ENCODE results near the gene PTBP3.

The PTBP3 gene

DNA sequence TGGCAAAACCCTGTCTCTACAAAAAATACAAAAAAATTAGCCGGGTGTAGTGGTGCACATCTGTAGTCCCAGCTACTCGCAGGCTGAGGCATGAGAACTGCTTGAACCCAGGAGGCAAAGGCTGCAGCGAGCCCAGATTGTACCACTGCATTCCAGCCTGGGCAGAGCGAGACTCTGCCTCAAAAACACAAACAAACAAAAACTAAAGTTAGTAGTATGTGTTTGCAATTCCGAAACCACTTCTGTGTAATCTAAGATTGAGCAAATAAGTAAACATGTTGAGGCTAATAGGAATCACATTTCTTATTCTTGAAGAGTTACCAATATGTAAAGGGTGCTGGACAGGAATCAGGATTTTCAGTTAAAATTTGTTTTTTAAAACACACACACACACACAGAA lies 88.3 kb downstream of the PTBP3 start:
- TF ChIP-seq, protein P1, sequence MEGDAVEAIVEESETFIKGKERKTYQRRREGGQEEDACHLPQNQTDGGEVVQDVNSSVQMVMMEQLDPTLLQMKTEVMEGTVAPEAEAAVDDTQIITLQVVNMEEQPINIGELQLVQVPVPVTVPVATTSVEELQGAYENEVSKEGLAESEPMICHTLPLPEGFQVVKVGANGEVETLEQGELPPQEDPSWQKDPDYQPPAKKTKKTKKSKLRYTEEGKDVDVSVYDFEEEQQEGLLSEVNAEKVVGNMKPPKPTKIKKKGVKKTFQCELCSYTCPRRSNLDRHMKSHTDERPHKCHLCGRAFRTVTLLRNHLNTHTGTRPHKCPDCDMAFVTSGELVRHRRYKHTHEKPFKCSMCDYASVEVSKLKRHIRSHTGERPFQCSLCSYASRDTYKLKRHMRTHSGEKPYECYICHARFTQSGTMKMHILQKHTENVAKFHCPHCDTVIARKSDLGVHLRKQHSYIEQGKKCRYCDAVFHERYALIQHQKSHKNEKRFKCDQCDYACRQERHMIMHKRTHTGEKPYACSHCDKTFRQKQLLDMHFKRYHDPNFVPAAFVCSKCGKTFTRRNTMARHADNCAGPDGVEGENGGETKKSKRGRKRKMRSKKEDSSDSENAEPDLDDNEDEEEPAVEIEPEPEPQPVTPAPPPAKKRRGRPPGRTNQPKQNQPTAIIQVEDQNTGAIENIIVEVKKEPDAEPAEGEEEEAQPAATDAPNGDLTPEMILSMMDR (conservative IDR thresholded peaks at IDR 0.05) = no peak
- no peak overlapping the region for H3K27ac ChIP-seq

DNA sequence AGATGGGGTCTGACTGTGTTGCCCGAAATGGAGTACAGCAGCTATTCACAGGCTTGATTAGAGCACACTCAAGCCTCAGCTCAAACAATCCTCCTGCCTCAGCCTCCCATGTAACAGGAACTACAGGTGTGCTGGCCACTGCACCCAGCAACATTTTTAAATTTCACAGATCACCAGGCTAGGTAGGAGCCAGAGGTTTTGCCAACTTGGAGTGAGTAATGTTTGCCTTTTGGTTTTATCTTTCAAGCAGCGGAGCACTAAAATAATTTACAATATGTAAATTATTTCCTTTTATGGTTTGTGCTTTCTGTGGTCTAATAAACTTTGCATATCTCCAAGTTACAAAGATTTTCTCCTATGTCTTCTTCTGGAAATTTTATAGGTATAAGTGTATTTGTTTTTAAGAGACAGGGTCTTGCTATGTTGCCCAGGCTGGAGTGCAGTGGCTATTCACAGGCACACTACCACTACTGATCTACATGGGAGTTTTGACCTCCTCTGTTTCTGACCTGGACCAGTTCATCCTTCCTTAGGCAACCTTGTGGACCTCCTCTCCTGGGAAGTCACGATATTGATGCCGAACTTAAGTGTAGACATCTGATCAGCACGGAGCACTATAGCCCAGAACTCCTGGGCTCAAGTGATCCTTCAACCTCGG lies 91.1 kb downstream of the PTBP3 start:
- TF ChIP-seq, protein P1 (conservative IDR thresholded peaks at IDR 0.05) = no peak
- no peak overlapping the region for H3K27ac ChIP-seq

DNA sequence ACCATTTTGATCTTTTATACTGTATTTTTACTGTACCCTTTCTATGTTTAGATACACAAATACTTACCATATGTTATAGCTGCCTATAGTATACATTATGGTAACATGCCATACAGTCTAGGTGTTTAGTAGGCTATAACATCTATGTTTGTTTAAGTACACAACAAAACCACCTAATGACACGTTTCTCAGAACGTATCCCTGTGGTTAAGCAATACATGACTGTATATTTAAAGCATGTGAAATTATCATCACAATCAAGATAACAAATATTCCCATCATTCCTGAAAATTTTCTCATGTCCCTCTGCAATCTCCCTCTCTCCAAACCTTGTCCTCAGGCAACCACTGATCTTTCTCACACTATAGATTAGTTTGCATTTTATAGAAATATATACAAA lies 91.9 kb downstream of the PTBP3 start:
- H3K27ac ChIP-seq = no peak overlapping the region
- TF ChIP-seq, protein P1 (conservative IDR thresholded peaks at IDR 0.05) = no peak

DNA sequence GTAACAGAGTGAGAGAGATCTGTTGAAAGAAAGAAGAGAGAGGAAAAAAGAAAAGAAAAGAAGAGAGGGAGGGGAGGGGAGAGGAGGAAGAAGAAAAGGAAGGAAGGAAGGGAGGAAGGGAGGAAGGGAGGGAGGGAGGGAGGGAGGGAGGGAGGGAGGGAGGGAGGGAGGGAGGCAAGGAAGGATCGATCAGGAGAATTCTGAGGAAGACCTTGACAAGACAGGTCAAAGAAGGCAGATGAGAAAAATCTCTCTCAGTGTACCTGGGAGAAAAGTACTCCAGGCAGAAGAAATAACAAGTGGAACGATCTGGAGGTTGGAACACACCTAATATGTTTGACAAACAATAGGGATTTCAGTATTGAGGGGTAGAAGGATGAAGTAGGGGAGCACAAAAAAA lies 93.7 kb downstream of the PTBP3 start:
- TF ChIP-seq, protein P1 (conservative IDR thresholded peaks at IDR 0.05) = no peak
- no peak overlapping the region for H3K27ac ChIP-seq

DNA sequence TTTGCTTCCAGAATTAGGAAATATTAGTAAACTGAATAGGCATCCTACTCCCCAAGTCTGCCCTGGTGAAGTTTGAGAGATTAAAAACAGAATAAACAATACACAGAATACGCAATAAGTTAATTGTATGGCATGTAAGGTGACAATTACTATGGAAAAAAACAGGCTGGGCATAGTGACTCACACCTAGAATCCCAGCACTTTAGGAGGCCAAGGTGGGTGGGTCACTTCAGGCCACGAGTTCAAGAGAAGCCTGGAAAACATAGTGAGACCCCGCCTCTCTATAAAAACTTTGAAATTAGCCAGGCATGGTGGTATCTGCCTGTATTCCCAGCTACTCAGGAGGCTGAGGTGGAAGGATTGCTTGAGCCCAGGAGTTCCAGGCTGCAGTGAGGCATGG lies 94.1 kb downstream of the PTBP3 start:
- no peak overlapping the region for H3K27ac ChIP-seq
- TF ChIP-seq, protein P1 (conservative IDR thresholded peaks at IDR 0.05) = no peak

DNA sequence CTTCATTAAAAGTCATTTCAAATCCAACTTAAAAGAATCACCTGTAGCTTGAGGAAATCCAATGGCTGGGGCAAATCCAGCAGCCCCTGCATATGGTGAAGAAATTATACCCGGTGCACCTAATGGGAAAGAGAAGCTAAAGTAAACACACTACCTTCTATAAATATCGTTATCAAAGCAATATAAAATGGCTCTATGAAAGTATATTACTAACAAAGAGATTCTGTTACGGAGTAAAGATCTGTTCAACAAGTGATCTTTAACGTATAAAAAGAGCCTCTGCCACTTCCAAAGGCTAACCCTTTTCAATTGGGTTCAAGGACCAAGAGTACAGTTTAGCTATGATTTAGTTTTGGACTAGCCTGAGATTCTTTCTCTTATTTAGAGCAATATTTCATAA lies 98.6 kb downstream of the PTBP3 start:
- TF ChIP-seq, protein P1 (conservative IDR thresholded peaks at IDR 0.05) = no peak
- peak overlapping the region; percentile 33 for H3K27ac ChIP-seq

DNA sequence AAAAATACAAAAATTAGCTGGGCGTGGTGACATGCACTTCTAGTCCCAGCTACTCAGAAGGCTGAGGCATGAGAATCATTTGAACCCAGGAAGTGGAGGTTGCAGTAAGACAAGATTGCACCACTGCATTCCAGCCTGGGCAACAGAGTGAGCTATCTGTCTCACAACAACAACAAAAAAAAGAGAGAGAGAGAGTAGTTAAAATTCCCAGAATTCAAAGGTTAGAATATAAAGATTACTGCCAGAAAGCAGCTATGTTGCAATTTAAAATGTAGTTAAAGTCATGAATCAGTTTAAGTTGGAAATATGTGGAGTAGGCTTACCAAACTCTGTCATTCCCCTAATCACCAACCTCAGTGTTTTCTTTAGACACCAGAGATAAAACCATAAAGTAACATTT lies 99.7 kb downstream of the PTBP3 start:
- TF ChIP-seq, protein P1 (conservative IDR thresholded peaks at IDR 0.05) = no peak
- H3K27ac ChIP-seq = no peak overlapping the region
